ENCODE data around the gene YWHAE. TPM values are rescaled to one million over a fixed set of nuclear protein-coding genes. Genes with fewer than 3 reads are reported as not detected.

The YWHAE gene
- total and polyA plus RNA-seq, 10 of the 15 experiments (the other 5 are each of a cell fraction or from before 2014, with no cell fraction given) = 189 to 651 (median 469) TPM

GRCh38 chr17:1302761-1303160 is 97.3 kb downstream of the YWHAE start:
- Histone ChIP-seq H3K4me3 (no peak overlapping the region), H3K4me1 (ENCODE audit: control insufficient read depth, insufficient read depth, low read length) (no peaks in the 10 kb centered on the region), H3K27ac (ENCODE audit: control insufficient read depth, insufficient read depth) (no peak overlapping the region), H3K9me3 (replicated peaks; ENCODE audit: control insufficient read depth, insufficient read depth, low read length) (no peaks in the 10 kb centered on the region), H3K79me2 (ENCODE audit: control insufficient read depth, insufficient read depth, low read length) (no peaks in the 10 kb centered on the region), H3K36me3 (ENCODE audit: control insufficient read depth in 2 of 2, insufficient read depth in 2 of 2, low read length in 1 of 2) (no peaks in the 10 kb centered on the region), H2AFZ (ENCODE audit: control insufficient read depth, low read depth, low read length) (no peak overlapping the region), H4K20me1 (ENCODE audit: control insufficient read depth, insufficient read depth) (no peaks in the 10 kb centered on the region), H3K27me3 (replicated peaks in 1 of 2; ENCODE audit: control insufficient read depth in 2 of 2, insufficient read depth in 2 of 2, low read length in 1 of 2) (no peaks in the 10 kb centered on the region), H3K4me2 (ENCODE audit: control insufficient read depth, insufficient read depth) (no peak overlapping the region), H3K9ac (ENCODE audit: control insufficient read depth, insufficient read depth, low read length) (no peak overlapping the region)
- ChIA-PET CTCF (no interaction called here), RAD21 (ENCODE audit: unreplicated experiment) (interaction anchor here (0.7 kb wide), 1 partner anchor 214 kb away, joined by 3 read pairs; the partner anchor contains the start of gene INPP5K), POLR2A (interaction anchor here (0.6 kb wide), 1 partner anchor 329 kb away, joined by 3 read pairs; no protein-coding TSS in a partner anchor), SMC1A (ENCODE audit: uncharacterized antibody, unreplicated experiment) (no interaction called here)
- TF ChIP-seq NBN (IDR thresholded peaks at IDR 0.05) (no peak), ZNF217 (IDR thresholded peaks at IDR 0.05) (no peak), CHD1 (IDR thresholded peaks at IDR 0.05; ENCODE audit: low read depth, low read length) (no peak), IKZF1 (conservative IDR thresholded peaks at IDR 0.05) (no peak), GABPA (IDR thresholded peaks at IDR 0.05; ENCODE audit: low read depth) (no peak), TAF1 (IDR thresholded peaks at IDR 0.05; ENCODE audit: borderline replicate concordance, low read depth, low read length) (no peak), ZNF24 (IDR thresholded peaks at IDR 0.05) (no peak), POLR2AphosphoS2 (IDR thresholded peaks at IDR 0.05; ENCODE audit: low read depth, low read length) (no peak), FOXK2 (IDR thresholded peaks at IDR 0.05) (no peak), WRNIP1 (IDR thresholded peaks at IDR 0.05; ENCODE audit: borderline replicate concordance, low read depth, low read length) (no peak), FOXM1 (IDR thresholded peaks at IDR 0.05; ENCODE audit: low read depth, low read length) (no peak), MEF2A (IDR thresholded peaks at IDR 0.05; ENCODE audit: insufficient read depth, low read depth, low read length) (no peak), CHD2 (IDR thresholded peaks at IDR 0.05; ENCODE audit: borderline replicate concordance, low read depth, low read length) (no peak), BCL11A (IDR thresholded peaks at IDR 0.05; ENCODE audit: low read depth, low read length) (no peak), BCL3 (IDR thresholded peaks at IDR 0.05; ENCODE audit: borderline replicate concordance, insufficient read depth, low read depth, low read length, poor library complexity, severe bottlenecking) (no peak), MTA3 (IDR thresholded peaks at IDR 0.05; ENCODE audit: borderline replicate concordance, low read length) (no peak), RB1 (IDR thresholded peaks at IDR 0.05; ENCODE audit: borderline replicate concordance) (no peak)
- in situ Hi-C loops (cut with MboI) (no loop called here), intact Hi-C loops (cut with micrococcal nuclease; ENCODE audit: unreplicated experiment) (no loop called here)
- ATAC-seq (no peak), DNase-seq (ENCODE audit: low read depth, low spot score) (no peak), FAIRE-seq (no peak)
- BruUV-seq (replicated peaks) = no TSS peak
- 53% methylated on average over 16 of the region's 18 CpGs for WGBS (ENCODE audit: insufficient coverage, insufficient replicate concordance, low lambda C conversion rate, missing lambda C conversion rate)

Data from GM12878 (cell line).